Measurements from ENCODE around the gene LINC00237. TPM values are rescaled to one million over a fixed set of nuclear protein-coding genes. Genes with fewer than 3 reads are reported as not detected.

LINC00237 gene
- total and polyA plus RNA-seq, 2 experiments from 2014 or later: not detected

DNA sequence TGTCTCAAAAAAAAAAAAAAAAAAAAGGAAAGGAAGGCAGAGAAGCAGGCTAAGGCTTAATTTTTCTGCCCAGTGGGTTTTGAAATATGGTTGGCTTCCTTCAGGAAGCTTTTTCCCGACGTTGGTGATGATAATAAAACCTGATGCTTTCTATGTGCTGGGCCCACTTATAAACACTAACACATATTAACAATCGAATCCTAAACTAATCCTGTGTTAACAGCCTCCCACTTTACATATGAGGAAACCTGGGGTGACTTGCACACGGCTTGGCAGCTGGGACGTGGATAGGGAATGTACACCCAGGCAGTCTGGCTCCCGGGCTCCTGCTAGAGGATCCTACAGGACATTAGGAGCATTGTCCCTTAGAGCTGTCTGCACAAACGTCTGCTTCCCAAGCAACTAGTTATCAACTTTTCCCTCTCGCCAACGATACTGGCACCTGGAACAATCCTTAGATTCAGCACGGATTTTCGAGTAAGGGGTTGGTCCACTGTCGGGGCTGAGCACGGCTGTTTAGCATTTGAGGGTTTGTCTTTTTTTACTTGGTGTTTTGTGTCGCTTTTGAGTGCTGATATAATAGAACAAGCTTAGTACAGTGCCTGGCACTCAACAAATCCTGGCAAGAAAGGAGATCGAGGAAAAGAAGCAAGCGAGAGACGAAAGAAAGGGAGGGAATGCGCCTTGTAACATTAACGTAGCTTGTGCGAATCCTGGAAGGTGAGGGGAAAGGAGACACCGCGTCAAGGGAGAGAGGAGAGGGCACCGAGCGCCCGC is 19.1 kb upstream of the LINC00237 start:
- TF ChIP-seq, protein P1, sequence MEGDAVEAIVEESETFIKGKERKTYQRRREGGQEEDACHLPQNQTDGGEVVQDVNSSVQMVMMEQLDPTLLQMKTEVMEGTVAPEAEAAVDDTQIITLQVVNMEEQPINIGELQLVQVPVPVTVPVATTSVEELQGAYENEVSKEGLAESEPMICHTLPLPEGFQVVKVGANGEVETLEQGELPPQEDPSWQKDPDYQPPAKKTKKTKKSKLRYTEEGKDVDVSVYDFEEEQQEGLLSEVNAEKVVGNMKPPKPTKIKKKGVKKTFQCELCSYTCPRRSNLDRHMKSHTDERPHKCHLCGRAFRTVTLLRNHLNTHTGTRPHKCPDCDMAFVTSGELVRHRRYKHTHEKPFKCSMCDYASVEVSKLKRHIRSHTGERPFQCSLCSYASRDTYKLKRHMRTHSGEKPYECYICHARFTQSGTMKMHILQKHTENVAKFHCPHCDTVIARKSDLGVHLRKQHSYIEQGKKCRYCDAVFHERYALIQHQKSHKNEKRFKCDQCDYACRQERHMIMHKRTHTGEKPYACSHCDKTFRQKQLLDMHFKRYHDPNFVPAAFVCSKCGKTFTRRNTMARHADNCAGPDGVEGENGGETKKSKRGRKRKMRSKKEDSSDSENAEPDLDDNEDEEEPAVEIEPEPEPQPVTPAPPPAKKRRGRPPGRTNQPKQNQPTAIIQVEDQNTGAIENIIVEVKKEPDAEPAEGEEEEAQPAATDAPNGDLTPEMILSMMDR (IDR thresholded peaks at IDR 0.05; ENCODE audit: low read depth, low read length): peak; percentile 23
- Histone ChIP-seq H3K36me3 (no peaks in the 10 kb centered on the region), H3K4me1 (ENCODE audit: low read depth) (peaks cover 16% of the 10 kb centered on the region), H3K4me3 (peak overlapping the region; percentile 25), H3K9me3 (ENCODE audit: low read depth) (no peaks in the 10 kb centered on the region), H3K27me3 (no peaks in the 10 kb centered on the region), H3K27ac (no peak overlapping the region)
- peak; percentile 54 to 55 for DNase-seq (ENCODE audit: low read depth in 1 of 2, low spot score in 1 of 2)

DNA sequence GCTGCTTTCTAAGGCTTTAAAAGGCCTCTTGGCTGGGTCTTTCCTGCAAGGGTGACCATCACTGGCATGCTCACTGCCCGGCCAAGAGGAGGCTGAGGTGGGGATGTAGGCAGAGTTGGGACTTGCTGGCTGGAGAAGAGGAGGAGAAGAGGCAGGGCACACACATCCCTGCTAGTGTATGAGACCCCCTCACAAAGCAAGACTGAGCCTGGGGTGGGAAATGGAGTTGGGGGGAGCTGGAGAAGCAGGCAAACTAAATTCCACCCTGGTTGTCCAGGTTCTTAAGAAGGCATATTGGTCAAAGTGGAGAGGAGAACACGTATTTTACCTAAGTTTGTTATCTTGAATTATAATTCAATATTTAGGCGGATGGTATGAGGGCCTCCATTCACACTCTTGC is 18.0 kb upstream of the LINC00237 start:
- Histone ChIP-seq H3K9me3 (ENCODE audit: low read depth) (no peaks in the 10 kb centered on the region), H3K4me1 (ENCODE audit: low read depth) (peaks cover 15% of the 10 kb centered on the region), H3K36me3 (no peaks in the 10 kb centered on the region), H3K27ac (no peak overlapping the region), H3K27me3 (no peaks in the 10 kb centered on the region), H3K4me3 (no peak overlapping the region)
- TF ChIP-seq, protein P1 (IDR thresholded peaks at IDR 0.05; ENCODE audit: low read depth, low read length): no peak
- DNase-seq (ENCODE audit: low read depth in 1 of 2, low spot score in 1 of 2): no peak

DNA sequence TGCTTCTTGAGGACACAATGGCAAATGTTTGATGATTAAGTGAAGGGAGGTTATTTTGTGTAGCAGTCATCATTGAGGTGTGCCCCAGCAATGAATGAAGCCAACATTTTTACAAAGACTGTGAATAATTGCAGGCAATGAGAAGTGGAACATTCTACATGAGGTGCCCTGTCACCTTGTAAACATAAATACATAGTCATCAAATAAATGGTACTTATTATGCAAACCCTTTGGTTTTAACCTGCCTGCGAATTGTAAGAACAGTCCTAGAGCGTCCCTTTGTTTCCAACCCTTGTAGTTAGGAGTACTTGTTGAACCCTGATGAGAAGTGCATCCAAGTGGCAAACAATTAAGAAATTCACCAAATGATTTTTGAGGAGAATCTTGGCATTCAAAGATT is 12.6 kb upstream of the LINC00237 start:
- TF ChIP-seq, protein P1 (IDR thresholded peaks at IDR 0.05; ENCODE audit: low read depth, low read length): no peak
- H3K4me3 ChIP-seq: no peak overlapping the region
- H3K27me3 ChIP-seq: no peaks in the 10 kb centered on the region
- no peaks in the 10 kb centered on the region for H3K36me3 ChIP-seq
- DNase-seq (ENCODE audit: low read depth in 1 of 2, low spot score in 1 of 2): no peak
- H3K4me1 ChIP-seq (ENCODE audit: low read depth): no peaks in the 10 kb centered on the region
- H3K27ac ChIP-seq: no peak overlapping the region
- no peaks in the 10 kb centered on the region for H3K9me3 ChIP-seq (ENCODE audit: low read depth)

DNA sequence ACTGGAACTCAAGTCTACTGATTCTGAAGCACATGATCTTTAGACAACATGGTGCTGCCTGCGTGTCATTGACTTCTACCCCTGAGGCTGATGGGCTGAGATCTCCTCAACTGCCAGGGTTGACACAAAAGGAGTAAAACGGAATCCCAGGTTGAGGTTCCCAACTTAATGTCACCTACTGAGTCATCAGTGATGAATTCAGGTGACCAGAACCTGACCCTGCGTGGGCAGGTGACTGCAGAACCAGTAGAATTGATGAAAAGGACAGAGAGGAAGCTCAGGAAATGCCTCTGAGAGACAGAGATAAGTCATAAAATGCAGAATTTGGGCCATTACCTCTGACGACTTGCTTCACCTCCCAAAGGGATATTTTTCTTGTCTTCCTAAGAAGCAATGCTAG is 12.0 kb upstream of the LINC00237 start:
- TF ChIP-seq, protein P1 (IDR thresholded peaks at IDR 0.05; ENCODE audit: low read depth, low read length): no peak

DNA sequence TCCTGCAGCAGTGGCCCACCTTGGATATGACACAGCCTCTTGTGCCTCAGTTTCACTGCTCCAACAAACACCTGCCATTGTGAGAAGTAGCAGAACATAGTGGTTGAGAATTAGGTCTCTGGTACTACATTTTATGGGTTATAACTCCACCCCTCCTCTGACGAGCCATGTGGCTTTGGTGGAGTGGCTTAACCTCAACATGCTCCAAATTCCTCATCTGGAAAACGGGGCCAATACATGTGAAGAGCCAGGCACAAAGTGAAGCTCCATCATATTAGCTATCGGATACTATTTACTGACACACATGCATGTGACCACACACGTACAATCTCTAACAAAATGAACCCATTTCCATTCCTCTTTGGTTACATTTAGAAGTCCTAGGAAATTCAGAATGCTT is 11.4 kb upstream of the LINC00237 start:
- no peaks in the 10 kb centered on the region for H3K9me3 ChIP-seq (ENCODE audit: low read depth)
- H3K36me3 ChIP-seq: no peaks in the 10 kb centered on the region
- H3K27me3 ChIP-seq: no peaks in the 10 kb centered on the region
- TF ChIP-seq, protein P1 (IDR thresholded peaks at IDR 0.05; ENCODE audit: low read depth, low read length): no peak
- no peaks in the 10 kb centered on the region for H3K4me1 ChIP-seq (ENCODE audit: low read depth)
- H3K27ac ChIP-seq: no peak overlapping the region
- H3K4me3 ChIP-seq: no peak overlapping the region
- no peak for DNase-seq (ENCODE audit: low read depth in 1 of 2, low spot score in 1 of 2)

More for the DNA sequence above, 12.0 kb upstream of the LINC00237 start:
- Histone ChIP-seq H3K36me3 (no peaks in the 10 kb centered on the region), H3K27ac (no peak overlapping the region), H3K27me3 (no peaks in the 10 kb centered on the region), H3K4me3 (no peak overlapping the region), H3K9me3 (ENCODE audit: low read depth) (no peaks in the 10 kb centered on the region), H3K4me1 (ENCODE audit: low read depth) (no peaks in the 10 kb centered on the region)
- no peak for DNase-seq (ENCODE audit: low read depth in 1 of 2, low spot score in 1 of 2)

Data from cardiac muscle cell (in vitro differentiated cells and primary cell).